GM12864 (cell line): ENCODE data around the gene ALG2.
"Not testable (repeated sequence)": the region's sequence is repeated elsewhere in the genome, so short reads cannot be mapped to it uniquely, and the experiment has no call there.

ENCODE experiments used
- DNase-seq: peaks from one replicate; pipeline ENCODE4 v3.0.0-alpha.2; 2011; ENCODE audit warnings: low read depth
- H3K4me3 ChIP-seq: 2 replicates; pipeline ENCODE4 v1.5.1; 2011; ENCODE audit warnings: mild to moderate bottlenecking, low read depth, low read length, control low read depth
- CTCF ChIP-seq: IDR thresholded peaks from 2 replicates; pipeline ENCODE4 v1.5.1; 2011; ENCODE audit warnings: low read depth, mild to moderate bottlenecking, moderate library complexity, low read length, control low read depth, inconsistent platforms; ENCODE audit errors: missing control alignments

Gene ALG2

GRCh38 chr9:99213197-99213596, 8.5 kb downstream of the ALG2 start:
- no peak for TF ChIP-seq CTCF
- no peak for DNase-seq
- H3K4me3 ChIP-seq = no peak overlapping the region

GRCh38 chr9:99211746-99212145, 10.0 kb downstream of the ALG2 start:
- no peak overlapping the region for H3K4me3 ChIP-seq
- peak; percentile 22 for TF ChIP-seq CTCF
- no peak for DNase-seq

- TF ChIP-seq CTCF = no peak
- H3K4me3 ChIP-seq = no peak overlapping the region
Measured at GRCh38 chr9:99210572-99210971, 11.2 kb downstream of the ALG2 start.

GRCh38 chr9:99201603-99202002, 20.1 kb downstream of the ALG2 start:
- no peak overlapping the region for H3K4me3 ChIP-seq
- no peak for TF ChIP-seq CTCF
- no peak for DNase-seq

More at GRCh38 chr9:99210572-99210971, 11.2 kb downstream of the ALG2 start:
- no peak for DNase-seq

GRCh38 chr9:99199938-99200539, 21.7 kb downstream of the ALG2 start:
- TF ChIP-seq CTCF = no peak
- no peak overlapping the region for H3K4me3 ChIP-seq
- no peak for DNase-seq

- DNase-seq = no peak
- no peak overlapping the region for H3K4me3 ChIP-seq
- TF ChIP-seq CTCF = no peak
Measured at GRCh38 chr9:99197987-99198386, 23.8 kb downstream of the ALG2 start.

- TF ChIP-seq CTCF = no peak
- no peak overlapping the region for H3K4me3 ChIP-seq
- no peak for DNase-seq
Measured at GRCh38 chr9:99197124-99197630, 24.6 kb downstream of the ALG2 start.

GRCh38 chr9:99196484-99196883, 25.3 kb downstream of the ALG2 start:
- H3K4me3 ChIP-seq, DNase-seq: not testable (repeated sequence)
